ENCODE measurements around the gene RALGPS1.
A peak's percentile ranks its signal among the peaks of the same experiment; 100 is the strongest.
"Not testable (repeated sequence)": the region's sequence is repeated elsewhere in the genome, so short reads cannot be mapped to it uniquely, and the experiment has no call there.

The RALGPS1 gene

DNA sequence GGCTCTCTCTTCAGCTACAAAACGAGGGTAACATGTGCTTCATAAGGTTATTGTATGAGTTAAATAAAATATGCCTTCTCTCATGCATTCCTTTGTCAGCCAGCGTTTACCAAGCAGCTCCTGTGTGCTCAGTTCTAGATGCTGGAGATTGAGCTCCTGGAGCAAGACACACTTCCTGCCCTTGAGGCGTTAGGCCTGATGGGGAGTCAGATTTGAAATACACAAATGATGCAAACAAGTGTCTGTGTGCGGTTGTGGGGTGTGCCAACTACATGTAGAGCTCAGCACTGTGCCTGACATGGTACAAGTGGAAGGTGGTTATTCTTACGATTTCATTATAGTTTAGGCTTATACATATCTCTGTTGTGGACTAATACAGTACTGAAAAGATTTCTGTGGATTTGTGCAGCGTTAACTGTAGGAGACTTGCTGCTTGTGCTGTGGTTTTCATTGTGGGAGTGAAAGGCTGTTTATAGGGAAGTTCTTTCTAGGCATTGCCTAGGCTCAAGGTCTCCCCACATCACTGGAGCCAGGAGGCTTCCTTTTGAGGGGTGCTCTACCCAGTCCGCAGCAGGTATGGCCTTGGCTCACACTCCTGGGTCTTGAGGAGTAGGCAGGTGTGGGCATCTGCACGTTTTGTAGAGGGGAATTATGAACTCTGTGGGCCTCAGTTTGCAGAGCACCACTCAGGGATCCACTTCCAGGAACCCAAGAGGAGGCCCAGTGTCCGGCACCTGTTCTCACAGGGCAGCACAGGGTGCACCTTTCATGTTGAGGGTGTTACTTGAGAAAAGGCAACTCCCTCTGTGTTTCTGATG is 247.7 kb downstream of the RALGPS1 start:
- peak; percentile 93 for DNase-seq

DNA sequence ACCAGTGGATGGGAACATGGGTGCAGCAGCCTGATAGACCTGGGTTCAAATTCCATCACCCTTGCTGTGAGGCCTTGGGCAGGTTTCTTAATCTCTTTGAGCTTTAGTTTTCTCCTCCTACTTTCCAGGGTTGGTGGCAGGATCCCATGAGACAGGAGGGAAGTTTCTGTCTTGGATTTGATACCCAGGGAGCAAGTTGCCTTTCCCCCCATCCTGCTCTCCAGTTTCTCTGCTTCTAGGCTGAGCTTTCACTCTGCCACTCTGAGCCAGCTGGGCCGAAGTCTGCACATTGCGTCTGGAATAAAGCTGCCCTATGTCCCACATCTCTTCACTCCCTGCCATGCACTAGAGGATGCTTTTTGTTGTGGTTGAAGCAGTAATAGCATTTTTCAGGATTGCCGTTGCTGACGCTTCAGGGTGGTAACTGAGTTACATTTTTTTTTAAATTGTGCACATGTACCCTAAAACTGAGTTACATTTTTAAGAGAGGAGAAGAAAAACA is 248.3 kb downstream of the RALGPS1 start:
- DNase-seq: no peak

DNA sequence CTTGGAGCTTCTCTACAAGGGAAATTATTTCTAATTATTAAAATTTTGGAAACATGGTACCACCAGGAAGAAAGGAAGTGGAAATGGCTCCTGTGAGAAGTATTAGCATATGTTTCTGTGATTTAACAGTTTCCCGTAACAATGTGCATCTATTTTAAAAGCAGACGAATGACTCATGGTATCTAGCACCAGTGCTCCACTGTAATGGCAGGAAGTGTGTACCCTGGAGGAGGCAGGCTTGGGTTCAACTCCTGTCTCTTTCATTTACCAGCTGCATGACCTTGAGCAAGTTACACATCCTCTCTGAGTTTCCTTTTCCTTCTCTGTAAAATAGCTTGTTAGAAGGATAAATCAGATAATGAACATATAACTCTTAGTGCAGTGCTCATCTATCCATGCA is 248.8 kb downstream of the RALGPS1 start:
- DNase-seq: peak; percentile 86

DNA sequence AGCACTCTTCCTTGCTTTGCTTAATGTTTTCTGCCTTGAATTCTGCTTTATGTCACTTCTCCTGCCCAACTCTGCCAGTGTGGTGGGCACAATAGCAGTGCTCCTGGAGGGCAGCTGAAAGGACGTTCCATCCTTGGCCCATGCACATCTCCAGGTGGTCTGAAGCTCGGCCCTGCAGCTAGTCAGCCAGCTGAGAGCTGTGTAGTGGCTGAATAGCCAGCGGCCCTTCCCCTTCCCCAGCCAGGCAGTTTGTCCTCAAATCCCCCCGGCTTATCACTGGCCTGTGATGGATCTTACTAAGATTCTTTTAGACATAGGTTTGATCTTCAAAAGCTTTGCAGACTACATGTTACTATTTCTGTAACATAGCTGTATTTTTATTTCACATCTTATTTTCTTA is 250.5 kb downstream of the RALGPS1 start:
- DNase-seq: no peak

DNA sequence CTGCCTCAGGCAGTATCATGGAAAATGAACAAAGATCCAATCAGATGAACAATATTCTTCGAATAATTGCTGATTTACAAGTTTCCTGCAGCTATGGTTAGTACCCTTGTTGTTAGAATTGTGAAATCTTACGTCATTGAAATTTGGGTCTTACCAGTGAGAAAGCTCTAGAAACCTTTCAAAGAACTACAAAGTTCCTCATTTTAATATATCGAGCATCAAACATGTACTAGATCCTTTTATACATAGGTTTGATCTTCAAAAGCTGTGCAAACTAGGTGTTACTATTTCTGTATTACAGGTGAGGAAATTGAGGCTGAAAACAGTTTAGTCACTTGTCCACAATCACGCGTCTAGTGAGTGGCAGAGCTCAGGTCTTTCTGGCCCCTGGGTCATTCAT is 251.5 kb downstream of the RALGPS1 start:
- DNase-seq: no peak

DNA sequence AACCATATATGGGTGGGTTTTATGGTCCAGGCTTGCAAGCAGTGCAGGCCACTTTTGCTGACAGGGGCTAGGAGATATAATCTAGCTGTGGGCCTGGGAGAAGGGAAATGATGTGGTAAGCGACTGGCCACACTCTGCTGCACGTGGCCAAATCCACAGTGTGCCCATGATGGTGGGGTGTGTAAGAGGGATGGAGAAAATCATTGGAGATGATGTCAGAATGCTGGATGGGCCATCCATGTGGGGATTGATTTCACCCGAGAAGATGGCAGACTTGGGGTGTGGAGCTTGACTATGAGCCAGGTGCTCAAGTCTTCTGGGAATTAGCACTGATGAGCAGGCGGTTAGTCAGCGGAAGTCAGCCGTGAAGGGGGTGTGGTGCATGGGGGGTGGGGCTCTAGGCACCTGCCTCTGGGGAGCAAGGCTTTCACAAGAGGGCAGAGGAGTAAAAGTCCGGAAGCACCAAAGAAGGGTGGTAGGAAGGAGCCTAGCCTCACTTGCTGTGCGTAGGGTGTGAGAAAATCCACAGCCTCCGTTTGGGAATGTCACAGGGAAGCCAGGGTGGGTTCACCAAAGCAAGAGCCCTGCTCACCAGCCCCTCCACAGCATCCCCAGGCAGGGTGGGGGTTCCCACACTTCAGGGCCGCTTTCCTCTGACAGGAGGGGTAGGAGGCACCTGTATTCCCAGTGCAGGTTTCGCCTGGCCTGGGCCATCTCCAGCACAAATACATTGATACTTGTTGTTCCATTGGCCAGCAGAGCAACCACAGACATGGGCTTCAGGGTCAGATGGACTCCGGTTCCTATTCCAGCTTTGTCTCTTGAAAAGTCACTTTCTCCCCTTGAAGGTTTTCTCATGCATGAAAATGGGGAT is 252.3 kb downstream of the RALGPS1 start:
- DNase-seq: peak; percentile 32

DNA sequence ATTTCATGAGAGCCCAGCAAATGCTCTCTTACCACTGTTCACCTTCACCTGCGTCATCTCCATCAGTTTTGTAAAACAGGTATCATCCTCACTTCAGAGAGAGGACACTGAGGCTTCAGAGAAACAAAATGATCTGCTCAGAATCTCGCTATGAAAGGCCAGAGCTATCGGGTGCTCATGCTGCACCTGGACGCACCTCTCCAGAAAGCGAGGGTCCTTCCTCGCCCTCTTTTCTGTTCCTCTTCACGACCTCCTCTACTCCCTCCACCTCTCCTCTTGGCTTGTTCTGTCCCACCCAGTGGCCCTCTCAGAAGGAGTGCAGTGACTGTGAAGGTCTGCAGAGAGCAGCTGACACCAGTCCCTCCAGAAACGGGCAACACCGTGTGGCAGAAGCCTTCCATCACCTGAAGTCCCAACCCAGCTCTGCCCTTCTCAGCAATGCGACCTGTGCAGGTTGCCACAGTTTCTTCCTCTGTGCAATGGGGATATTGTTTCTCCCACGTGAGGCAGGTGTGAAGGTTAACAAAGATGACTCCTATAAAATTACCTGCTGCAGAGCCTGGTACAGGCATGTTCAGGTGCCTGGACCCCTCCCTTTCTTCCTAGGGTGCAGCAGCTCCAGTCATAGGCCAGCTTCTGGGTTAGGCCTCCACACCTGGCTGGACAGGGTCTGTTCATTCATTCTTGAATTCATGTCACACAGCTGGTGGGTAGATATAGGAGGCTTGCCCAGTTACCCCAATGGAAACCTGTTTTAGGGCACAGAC is 253.2 kb downstream of the RALGPS1 start:
- DNase-seq: no peak

DNA sequence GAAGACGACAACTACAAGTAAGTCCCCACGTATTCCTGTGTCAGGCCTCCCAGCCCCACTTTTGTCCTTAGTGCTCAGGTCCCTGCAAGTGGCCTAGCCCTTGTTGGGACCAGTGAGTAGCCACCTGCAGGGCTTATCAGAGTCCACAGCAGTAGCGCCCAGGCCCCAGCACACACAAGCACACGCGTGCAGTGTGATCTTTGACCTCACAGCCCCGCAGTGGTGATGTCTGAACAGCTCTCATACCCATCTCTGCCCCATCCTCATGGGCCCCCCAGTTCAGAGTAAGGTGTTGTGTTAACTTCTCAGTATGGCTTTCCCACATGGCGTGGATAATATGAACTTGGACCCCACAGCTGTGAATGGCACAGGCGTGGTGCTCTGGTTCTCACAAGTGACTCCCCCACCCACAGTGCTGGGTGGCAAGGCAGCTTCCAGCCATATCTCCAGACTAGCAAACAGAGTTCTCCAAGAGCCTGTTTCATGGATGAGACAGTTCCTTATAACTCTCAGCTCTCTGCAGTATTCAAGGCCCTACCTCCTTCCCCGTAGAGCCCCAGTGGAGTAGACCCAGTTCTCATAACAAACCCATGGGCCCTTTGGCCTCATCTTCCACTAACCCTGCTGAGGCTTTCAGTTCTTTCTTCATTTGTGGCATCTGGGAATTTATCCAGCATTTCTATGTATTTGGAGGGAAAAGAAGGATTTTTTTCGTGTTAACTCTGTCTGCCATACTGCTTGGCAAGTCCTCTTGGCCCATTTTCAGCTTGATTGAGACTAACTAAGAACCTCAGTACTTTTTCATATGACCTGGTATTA is 254.4 kb downstream of the RALGPS1 start:
- no peak for DNase-seq

DNA sequence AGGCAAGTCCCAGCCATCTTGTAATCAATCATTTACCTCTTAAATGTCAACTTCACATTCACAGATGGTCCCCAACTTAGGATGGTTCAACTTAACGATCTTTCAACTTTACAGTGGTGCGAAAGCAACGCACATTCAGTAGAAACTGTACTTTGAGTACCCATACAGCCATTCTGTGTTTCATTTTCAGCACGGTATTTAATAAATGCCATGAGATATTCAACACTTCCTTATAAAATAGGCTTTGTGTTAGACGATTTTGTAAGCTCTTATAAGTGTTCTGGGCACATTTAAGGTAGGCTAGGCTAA is 254.9 kb downstream of the RALGPS1 start:
- DNase-seq: no peak

DNA sequence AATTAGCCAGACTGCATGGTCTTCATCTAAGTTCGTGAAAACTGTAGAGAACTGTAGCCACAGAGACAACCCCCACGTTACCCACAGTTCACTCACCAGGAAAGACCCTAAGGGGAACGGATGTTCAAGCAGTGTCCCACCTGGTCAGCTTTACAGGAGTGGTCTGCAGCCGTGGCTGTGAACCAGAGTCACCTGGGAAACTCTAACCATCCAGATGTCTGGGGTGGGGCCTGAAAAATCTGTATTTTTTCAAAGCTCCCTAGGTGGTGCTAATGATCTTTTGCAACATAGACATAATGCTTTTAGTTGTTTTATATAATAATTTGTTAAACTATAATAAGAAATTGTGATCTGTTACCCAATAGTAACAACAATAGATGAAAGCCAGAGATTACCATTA is 255.5 kb downstream of the RALGPS1 start:
- no peak for DNase-seq

DNA sequence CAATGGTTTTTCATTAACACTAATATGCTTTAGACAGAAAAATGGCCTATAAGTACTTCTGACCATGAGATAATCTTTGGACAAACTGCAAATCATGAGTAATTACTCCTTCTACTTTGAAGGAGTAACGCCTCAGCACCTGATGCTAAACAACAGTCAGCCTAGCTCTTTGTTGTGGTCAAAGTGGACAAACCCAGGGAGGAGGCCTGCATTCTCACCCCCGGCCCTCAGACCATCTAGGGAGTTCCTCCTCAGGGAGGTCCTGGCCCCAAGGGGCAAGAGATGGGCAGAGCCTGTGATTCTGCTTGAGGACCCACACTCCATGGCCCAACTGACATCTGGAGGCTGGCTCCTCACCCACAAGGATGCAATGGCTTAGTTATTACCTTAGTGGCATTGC is 256.1 kb downstream of the RALGPS1 start:
- no peak for DNase-seq

DNA sequence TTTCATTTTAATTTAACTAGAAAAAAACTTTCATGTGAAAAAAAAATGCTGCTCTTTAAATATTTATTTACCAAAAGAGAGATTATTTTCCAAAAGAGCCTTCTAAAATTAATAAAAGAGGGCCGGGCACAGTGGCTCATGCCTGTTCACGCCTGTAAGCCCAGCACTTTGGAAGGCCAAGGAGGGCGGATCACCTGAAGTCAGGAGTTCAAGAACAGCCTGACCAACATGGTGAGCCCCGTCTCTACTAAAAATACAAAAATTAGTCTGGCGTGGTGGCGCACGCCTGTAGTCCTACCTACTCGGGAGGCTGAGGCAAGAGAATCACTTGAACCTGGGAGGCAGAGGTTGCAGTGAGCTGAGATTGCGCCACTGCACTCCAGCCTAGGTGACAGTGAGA is 256.8 kb downstream of the RALGPS1 start:
- not testable (repeated sequence) for DNase-seq

DNA sequence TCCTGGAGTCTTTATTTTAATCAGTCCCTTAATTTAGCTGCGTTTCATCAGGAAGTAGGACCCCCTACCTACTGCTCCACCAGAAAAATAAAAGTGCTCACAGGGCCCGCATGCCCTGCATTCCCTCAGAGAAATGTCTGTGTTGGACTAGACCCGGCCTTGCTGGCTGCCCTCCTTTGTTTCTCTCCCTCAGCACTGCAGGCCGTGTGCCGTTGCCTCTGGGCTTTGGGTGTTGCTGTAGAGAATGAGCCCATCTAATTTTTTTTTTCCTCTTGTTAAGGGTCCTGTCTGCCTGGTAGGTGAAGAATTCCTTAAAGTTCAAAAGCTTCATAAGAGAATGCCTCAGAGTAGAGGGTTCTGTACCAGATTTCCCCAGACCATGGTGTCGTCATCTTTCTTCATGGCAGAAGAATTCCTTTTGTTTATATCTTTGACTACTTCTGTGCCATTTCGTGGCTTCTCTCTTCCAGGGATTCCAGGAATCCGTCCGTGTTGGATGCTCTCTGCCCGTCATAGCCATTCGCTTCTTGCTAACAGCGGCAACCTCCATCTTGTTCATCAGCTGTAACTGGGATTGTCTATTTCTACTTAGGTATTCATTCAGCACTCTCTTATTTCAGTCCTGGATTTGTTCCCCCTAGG is 257.6 kb downstream of the RALGPS1 start:
- no peak for DNase-seq

DNA sequence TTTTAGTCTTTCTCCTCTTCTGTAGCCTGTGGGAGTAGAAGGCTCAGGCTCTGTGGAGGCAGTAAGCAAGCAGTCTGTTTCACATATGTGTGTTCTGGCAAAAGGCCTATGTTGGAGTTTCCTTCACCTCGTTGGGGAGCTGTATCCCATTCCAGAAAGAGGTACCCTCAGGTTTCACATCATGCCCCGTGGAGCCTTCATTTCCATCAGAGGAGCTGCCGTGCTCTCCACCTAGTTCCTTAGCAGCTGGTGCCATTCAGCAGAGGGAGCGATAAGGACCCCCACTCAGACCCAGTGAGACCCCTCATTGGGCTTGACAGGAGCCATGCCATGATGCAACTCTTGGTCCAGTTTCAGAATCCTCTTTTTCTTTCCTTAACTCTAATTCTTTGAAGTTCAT is 258.5 kb downstream of the RALGPS1 start:
- no peak for DNase-seq

DNA sequence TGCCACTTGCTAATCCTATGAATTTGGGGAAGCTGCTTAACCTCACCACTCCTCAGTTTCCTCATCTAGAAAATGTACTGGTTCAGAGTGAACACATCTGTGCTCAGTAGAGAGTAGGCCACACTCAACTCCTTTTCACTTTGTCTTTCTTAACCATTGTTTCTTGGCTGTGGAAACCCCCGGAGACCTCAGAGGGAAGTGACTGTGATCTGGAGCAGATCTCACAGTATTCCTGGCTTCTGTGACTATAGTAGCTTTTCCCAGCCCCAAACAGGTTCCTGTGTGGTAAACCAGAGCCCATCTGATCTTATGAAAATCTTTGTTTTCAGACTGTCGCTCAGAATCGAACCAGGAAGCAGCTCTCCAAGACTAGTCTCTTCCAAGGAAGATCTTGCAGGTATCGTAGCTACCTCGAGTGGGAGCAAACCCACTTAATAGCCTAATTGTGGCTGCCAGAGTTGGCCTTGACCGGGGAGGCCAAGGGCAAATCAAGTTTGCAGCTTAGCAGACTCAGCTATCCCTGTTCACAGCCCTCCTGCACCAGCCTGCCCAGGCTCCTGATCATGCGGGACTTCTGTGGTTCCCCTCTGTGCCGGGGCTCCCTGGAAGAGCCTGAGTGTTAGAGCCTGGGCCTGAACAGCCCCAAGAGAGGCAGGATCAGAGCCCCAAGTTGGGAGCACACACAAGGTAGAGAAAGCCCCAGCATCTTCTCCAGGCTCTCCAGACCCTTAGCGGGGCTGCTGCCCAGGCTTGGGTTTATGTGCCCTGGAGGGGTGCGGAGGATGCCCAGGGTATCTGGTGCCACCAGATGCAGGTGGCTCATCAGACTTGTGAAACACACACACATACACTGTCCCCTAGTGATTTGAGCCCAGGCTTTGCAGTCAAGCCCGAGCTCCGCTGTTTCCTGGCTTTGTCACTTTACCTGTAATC is 260.1 kb downstream of the RALGPS1 start:
- no peak for DNase-seq

DNA sequence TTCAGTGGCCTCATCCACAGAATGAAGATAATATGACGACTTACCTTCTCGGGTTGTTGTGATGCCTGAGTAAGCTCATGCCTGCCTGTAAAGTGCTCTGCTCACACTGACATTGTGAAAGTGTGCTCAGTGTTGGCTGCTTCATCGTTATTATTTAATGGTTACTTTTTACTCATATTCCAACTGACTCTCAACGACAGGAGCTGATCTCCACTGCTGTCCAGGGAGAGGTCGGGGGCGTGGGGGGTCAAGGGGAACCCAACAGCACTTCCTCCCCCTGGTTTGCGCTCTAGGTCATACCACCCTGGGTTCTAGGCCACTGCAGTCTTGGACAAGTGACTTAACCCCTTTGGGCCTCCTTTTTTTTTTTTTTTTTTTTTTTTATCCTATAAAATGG is 260.7 kb downstream of the RALGPS1 start:
- no peak for DNase-seq

DNA sequence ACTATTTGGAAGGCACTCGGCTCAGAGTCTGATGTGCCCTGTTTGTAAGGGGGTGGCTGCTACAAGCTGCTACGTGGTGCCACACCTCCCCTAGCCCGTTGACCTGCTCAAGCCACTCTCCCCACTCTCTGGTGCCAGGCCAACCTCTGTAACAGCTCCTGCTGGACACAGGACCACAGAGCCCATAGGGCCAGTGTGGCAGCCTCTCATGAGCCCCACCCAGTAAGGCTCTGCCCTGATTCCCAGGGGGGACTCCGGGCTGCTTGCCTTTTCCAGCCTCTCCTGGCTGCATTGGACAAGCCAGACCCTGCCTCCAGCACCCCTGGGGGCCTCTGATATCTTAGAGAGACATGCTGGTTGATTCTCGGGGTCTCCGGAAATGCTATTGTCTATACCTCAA is 261.2 kb downstream of the RALGPS1 start:
- no peak for DNase-seq

DNA sequence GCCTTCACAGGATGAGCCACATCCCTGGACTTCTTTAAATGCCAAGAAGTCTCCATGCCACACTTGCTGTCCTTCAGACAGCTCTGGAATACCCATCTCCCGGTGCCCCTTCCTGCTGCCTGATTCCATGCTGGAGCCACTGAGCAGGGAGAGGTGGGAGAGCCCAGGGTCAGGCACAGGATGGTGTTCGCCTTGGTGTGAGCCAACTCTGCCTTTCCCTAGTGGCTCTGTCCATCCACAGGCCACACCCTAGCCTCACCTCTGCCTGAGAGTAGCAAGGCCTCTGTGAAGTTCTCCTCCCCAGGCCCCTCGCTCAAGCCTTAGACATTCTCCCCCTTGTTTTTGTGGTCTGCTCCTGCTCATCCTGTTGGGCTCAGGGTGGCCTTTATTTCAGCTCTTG is 262.0 kb downstream of the RALGPS1 start:
- no peak for DNase-seq

DNA sequence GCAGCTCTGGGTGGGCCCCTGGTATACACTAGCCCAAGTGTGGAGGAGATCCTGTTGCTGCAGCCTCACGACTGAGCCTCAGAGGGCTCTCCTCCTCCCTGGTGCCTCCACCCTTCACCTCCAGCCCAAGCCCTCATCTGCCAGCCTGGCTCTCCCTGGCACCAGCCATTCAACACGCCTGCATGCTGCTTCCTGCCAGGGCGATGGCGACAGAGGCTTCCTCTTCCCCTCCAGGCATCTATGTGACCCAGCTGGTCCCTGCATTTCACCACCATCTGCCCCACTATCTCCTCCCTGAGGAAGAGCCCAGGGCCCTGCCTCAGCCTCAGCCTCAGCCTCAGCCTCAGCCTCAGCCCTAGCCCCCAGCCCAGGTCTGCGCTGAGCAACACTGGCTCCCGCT is 262.6 kb downstream of the RALGPS1 start:
- DNase-seq: no peak

DNA sequence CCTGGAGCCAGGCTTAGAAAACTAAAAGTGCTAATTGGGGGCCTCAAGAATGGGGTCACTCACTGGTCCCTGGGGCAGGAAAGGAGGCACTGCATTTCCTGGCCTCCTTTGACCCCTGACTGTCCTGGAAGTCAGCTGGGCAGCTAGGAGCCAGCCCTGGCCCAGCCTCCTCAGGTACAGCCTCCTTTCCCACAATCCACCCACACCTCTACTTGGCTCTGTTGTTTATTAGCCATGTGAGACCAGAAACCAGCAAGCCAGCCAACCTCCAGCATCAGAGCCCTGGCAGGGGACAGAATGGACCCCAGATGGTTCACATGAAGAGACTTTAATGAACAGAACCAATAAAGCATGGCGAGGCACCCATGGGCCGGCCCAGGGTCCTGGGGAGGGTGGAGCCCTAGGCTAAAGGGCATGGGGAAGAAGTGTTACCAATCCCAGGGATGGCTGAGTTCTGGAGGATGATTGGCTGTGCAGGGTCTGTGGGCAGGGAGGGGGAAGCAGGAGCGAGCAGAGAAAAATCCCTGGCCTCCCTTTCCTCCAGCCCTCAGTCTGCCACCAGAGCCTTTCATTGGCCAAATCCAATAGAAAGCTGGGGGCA is 263.2 kb downstream of the RALGPS1 start:
- DNase-seq: no peak
